Heart right ventricle (tissue), 16 donors: ENCODE results near the gene PCBP3. TPM values are rescaled to one million over a fixed set of nuclear protein-coding genes. Genes with fewer than 3 reads are reported as not detected.

Experiments
- ATAC-seq, 8 donors: fragments of 200-7000 bp; cut with Tn5 transposase; one replicate each; pipeline ENCODE4 v1.9.1; 2020; ENCODE audit warnings: mild to moderate bottlenecking in 8 of 8, moderate library complexity in 8 of 8, moderate number of reproducible peaks in 1 of 8
- DNase-seq, 2 donors: peaks; one replicate each; pipeline ENCODE4 v3.0.0-alpha.2; 2020
- H3K27ac ChIP-seq, 10 donors: fragments of 200-600 bp; sonication (generic) in 2 of 10; one replicate each; pipeline versions ENCODE4 v1.5.0 to v1.8.0; 2020 to 2022; ENCODE audit warnings: mild to moderate bottlenecking in 3 of 10
- H3K27me3 ChIP-seq, 7 donors: fragments of 200-600 bp; one replicate each; pipeline ENCODE4 v1.8.0; 2021 to 2022; ENCODE audit warnings: mild to moderate bottlenecking in 2 of 7
- H3K36me3 ChIP-seq, 9 donors: fragments of 200-600 bp; sonication (generic) in 1 of 9; one replicate each; pipeline versions ENCODE4 v1.5.0 to v1.8.0; 2020 to 2022; ENCODE audit warnings: mild to moderate bottlenecking in 2 of 9
- H3K4me1 ChIP-seq, 9 donors: fragments of 200-600 bp; sonication (generic) in 1 of 9; one replicate each; pipeline versions ENCODE4 v1.5.0 to v1.8.0; 2020 to 2022; ENCODE audit warnings: mild to moderate bottlenecking in 4 of 9
- H3K4me3 ChIP-seq, 10 donors: fragments of 200-600 bp; sonication (generic) in 2 of 10; one replicate each; pipeline versions ENCODE4 v1.5.0 to v1.8.0; 2020 to 2022; ENCODE audit warnings: mild to moderate bottlenecking in 7 of 10, moderate library complexity in 2 of 10
- H3K9me3 ChIP-seq, 11 donors: fragments of 200-600 bp in 10 of 11; sonication (generic) in 2 of 11; one replicate each; pipeline versions ENCODE4 v1.5.0 to v1.8.0; 2013 to 2022; ENCODE audit warnings: mild to moderate bottlenecking in 2 of 11, control low read depth in 1 of 11, moderate library complexity in 1 of 11
- CTCF ChIP-seq, 9 donors: fragments of 200-600 bp; sonication (generic) in 2 of 9; IDR thresholded peaks; one replicate each; pipeline versions ENCODE4 v1.5.0 to v1.8.0; 2021 to 2022; ENCODE audit warnings: antibody characterized with exemption in 9 of 9, mild to moderate bottlenecking in 5 of 9, moderate library complexity in 1 of 9
- WGBS, 2 donors: extraction: QIAGEN DNeasy Blood & Tissue Kit; methylation state at CpG; one replicate each; pipeline ENCODE4 v1.1.7; 2013; ENCODE audit warnings: inconsistent platforms in 1 of 2; 5-methylcytosine and 5-hydroxymethylcytosine counted together
- intact Hi-C, 10 donors: fragments of 100-400 bp; cut with DNase I; formaldehyde crosslinking; loops; one replicate each; pipeline versions ENCODE4 v1.11.1 to v1.14.2; 2022
- polyA plus RNA-seq, 2 donors: library from polyadenylated mRNA; stranded (reverse); fragments of 200-250 nt; gene quantifications; one replicate each; pipeline ENCODE4 v1.2.3, GENCODE V29; 2013
- total RNA-seq, 10 donors: library from RNA; stranded (reverse); fragmentation: NEBNext Ultra II Directional in 3 of 10; extraction: Animal tissue kit (Norgen Biotek cat#: 25700) in 3 of 10; gene quantifications; one replicate each; pipeline versions ENCODE4 v1.2.1 to v1.2.4, GENCODE V29; 2021 to 2023
- donor health status: Arrhythmogenic right ventricular cardiomyopathy.
- donor health status: ischemic (EF 13 %, LVEDD 7.1; RV severe dilation, severe dysfunction).
- donor health status: healthy with polysubstance abuse.
- donor health status: DM: no; HTN: yes; CAD: no.
- donor health status: DM: no; HTN: no; CAD: no.
- donor health status: ischemic (EF 25% LVEDD 6.9; RV normal size, moderate dysfunction).
- donor health status: ischemic (EF 25% LVEDD 5.7; RV mildly dilated, moderate dysfunction).
- donor health status: healthy.
- donor health status: DM: yes; HTN: yes; CAD: no.
- donor health status: Ischemic cardiomyopathy.
- donor health status: ischemic (EF 35%, LVEDD 5.7; RV mildly dilated, moderate dysfunction).
- donor health status: nonischemic (EF 11% LVEDD 7.7; RV severe dilation, severe dysfunction).
- donor health status: DM: yes; HTN: yes; CAD: no.
- donor health status: PGD.
- donor health status: ischemic (EF 29% LVEDD 5.4; RV normal size, mild dysfunction).
- donor health status: nonischemic (EF 23%, LVEDD 6.1; RV moderate dilation, normal function).

The PCBP3 gene
- total and polyA plus RNA-seq, 12 donors: 0.25 to 11.3 (median 1.2) TPM

- H3K9me3 ChIP-seq: no peaks in the 10 kb centered on the region
- DNase-seq: no peak
- WGBS, 2 donors: 80% methylated on average over 22 of the region's 22 CpGs
These were observed 225.0 kb downstream of the PCBP3 start for GRCh38 chr21:45868488-45868887.

GRCh38 chr21:45869121-45870007 lies 225.8 kb downstream of the PCBP3 start:
- 84 to 86% methylated on average over 22 to 24 of the region's 24 CpGs for WGBS, 2 donors
- H3K4me1 ChIP-seq: no peaks in the 10 kb centered on the region
- no peak for DNase-seq
- intact Hi-C loops: loop anchor here in 1 of 10 donors (10.0 kb wide), 1 partner anchor 65 kb away; no protein-coding TSS in a partner anchor
- no peak for TF ChIP-seq CTCF (IDR thresholded peaks at IDR 0.05)
- H3K27ac ChIP-seq: no peak overlapping the region
- no peaks in the 10 kb centered on the region for H3K9me3 ChIP-seq
- H3K36me3 ChIP-seq: no peaks in the 10 kb centered on the region
- peaks cover 0 to 30% (median 0%) of the 10 kb centered on the region in 7 donors for H3K27me3 ChIP-seq
- ATAC-seq: peak in 1 of 8 donors; percentile 13
- H3K4me3 ChIP-seq: no peak overlapping the region

More at GRCh38 chr21:45868488-45868887, 225.0 kb downstream of the PCBP3 start:
- Histone ChIP-seq H3K4me3 (no peak overlapping the region), H3K27me3 (peaks cover 0 to 30% (median 0%) of the 10 kb centered on the region in 7 donors), H3K27ac (no peak overlapping the region), H3K4me1 (no peaks in the 10 kb centered on the region), H3K36me3 (no peaks in the 10 kb centered on the region)
- no peak for TF ChIP-seq CTCF (IDR thresholded peaks at IDR 0.05)
- intact Hi-C loops: no loop called here
- ATAC-seq: no peak

GRCh38 chr21:45870421-45870820 lies 226.9 kb downstream of the PCBP3 start:
- Histone ChIP-seq H3K9me3 (no peaks in the 10 kb centered on the region), H3K4me3 (no peak overlapping the region), H3K27me3 (peaks cover 0 to 36% (median 2%) of the 10 kb centered on the region in 7 donors), H3K4me1 (no peaks in the 10 kb centered on the region), H3K27ac (no peak overlapping the region), H3K36me3 (no peaks in the 10 kb centered on the region)
- TF ChIP-seq CTCF (IDR thresholded peaks at IDR 0.05): no peak
- ATAC-seq (no peak), DNase-seq (no peak)
- WGBS, 2 donors: 82 to 83% methylated on average over 12 of the region's 12 CpGs
- intact Hi-C loops: loop anchor here in 1 of 10 donors (10.0 kb wide), 1 partner anchor 64 kb away; no protein-coding TSS in a partner anchor

DNA sequence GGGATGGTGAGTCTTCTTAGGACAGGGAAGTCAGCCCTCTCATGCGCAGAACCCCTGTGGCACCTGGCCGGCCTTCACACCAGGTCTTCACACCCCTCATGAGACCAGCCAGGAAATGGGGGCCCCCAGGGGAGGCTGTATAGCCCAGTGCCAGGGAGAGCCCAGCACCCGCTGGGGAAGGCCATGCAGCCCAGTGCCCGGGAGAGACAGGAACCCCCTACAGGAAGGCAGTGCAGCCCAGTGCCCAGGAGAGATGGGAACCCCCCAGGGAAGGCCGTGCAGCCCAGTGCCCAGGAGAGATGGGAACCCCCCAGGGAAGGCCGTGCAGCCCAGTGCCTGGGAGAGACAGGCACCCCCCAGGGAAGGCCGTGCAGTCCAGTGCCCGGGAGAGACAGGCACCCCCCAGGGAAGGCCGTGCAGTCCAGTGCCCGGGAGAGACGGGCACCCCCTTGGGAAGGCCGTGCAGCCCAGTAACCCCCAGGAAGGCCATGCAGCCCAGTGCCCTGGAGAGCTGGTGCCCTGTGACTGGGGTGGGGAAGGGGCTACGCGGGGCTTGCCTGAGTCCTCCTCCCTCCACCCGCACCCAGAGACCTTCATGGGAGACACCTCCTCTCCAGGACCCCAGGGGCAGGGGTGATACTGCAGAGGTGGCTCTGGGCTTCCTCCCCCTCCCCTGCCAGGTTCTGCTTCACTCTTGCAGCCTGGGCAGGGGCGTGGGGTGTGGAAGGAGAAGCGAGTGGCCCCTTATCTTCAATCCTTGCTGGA lies 227.5 kb downstream of the PCBP3 start:
- Histone ChIP-seq H3K27me3 (peaks cover 0 to 38% (median 5%) of the 10 kb centered on the region in 7 donors), H3K27ac (no peak overlapping the region), H3K4me1 (peaks cover 0 to 1% (median 0%) of the 10 kb centered on the region in 9 donors), H3K9me3 (no peaks in the 10 kb centered on the region), H3K4me3 (no peak overlapping the region), H3K36me3 (no peaks in the 10 kb centered on the region)
- intact Hi-C loops: loop anchor here in 1 of 10 donors (10.0 kb wide), 1 partner anchor 64 kb away; no protein-coding TSS in a partner anchor
- WGBS, 2 donors: 77 to 85% methylated on average over 17 of the region's 17 CpGs
- no peak for DNase-seq
- ATAC-seq: no peak
- no peak for TF ChIP-seq CTCF (IDR thresholded peaks at IDR 0.05)
